ENCODE data around the gene HMCN1. TPM values are rescaled to one million over a fixed set of nuclear protein-coding genes. Genes with fewer than 3 reads are reported as not detected.

Gene HMCN1
- total and polyA plus RNA-seq, 2 donors (not counting 1 experiment from before 2014, with no cell fraction given): 6.8 to 21.0 TPM

DNA sequence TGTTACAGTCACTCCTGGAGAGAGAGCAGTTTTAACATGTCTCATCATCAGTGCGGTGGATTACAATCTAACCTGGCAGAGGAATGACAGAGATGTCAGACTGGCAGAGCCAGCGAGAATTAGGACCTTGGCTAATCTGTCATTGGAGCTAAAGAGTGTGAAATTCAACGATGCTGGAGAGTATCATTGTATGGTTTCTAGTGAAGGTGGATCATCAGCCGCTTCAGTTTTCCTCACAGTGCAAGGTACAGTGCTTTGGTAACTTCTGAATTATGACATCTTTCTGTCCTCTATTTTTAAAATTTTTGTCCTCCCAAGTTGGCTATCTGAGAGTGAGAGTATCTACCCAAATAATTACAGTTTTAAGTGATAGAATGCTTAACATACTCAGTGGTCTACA is 199.4 kb downstream of the HMCN1 start:
- no peak overlapping the region for H2AFZ ChIP-seq (ENCODE audit: low read length)
- H3K4me1 ChIP-seq (ENCODE audit: control insufficient read depth, extremely low read depth, insufficient read depth, low read length): no peaks in the 10 kb centered on the region
- H4K20me1 ChIP-seq (ENCODE audit: control insufficient read depth, extremely low read depth, insufficient read depth, low read length): no peaks in the 10 kb centered on the region
- no peaks in the 10 kb centered on the region for H3K9me3 ChIP-seq (ENCODE audit: control insufficient read depth, insufficient read depth, low read depth, low read length)
- H3K4me3 ChIP-seq (replicated peaks in 1 of 4; ENCODE audit: control extremely low read depth in 1 of 4, insufficient read depth in 1 of 4, low read depth in 3 of 4, low read length in 4 of 4): no peak overlapping the region
- H3K9ac ChIP-seq (ENCODE audit: insufficient read depth, low read length): no peak overlapping the region
- no peaks in the 10 kb centered on the region for H3K36me3 ChIP-seq (ENCODE audit: control insufficient read depth, insufficient read depth, low read length)
- H3K79me2 ChIP-seq (ENCODE audit: control insufficient read depth, insufficient read depth, low read length): no peaks in the 10 kb centered on the region
- no peak for DNase-seq (ENCODE audit: low read depth in 2 of 2)
- no peak for TF ChIP-seq EZH2 (IDR thresholded peaks at IDR 0.05; ENCODE audit: low read length, missing control alignments)
- TF ChIP-seq, protein P1, sequence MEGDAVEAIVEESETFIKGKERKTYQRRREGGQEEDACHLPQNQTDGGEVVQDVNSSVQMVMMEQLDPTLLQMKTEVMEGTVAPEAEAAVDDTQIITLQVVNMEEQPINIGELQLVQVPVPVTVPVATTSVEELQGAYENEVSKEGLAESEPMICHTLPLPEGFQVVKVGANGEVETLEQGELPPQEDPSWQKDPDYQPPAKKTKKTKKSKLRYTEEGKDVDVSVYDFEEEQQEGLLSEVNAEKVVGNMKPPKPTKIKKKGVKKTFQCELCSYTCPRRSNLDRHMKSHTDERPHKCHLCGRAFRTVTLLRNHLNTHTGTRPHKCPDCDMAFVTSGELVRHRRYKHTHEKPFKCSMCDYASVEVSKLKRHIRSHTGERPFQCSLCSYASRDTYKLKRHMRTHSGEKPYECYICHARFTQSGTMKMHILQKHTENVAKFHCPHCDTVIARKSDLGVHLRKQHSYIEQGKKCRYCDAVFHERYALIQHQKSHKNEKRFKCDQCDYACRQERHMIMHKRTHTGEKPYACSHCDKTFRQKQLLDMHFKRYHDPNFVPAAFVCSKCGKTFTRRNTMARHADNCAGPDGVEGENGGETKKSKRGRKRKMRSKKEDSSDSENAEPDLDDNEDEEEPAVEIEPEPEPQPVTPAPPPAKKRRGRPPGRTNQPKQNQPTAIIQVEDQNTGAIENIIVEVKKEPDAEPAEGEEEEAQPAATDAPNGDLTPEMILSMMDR (conservative IDR thresholded peaks at IDR 0.05 in 1 of 2, IDR thresholded peaks at IDR 0.05 in 1 of 2; ENCODE audit: low read depth in 1 of 2, low read length in 2 of 2): no peak
- no peak overlapping the region for H3K27ac ChIP-seq (ENCODE audit: insufficient read depth, low read length)
- H3K4me2 ChIP-seq (ENCODE audit: extremely low read depth, insufficient read depth, low read length): no peak overlapping the region
- H3K27me3 ChIP-seq (ENCODE audit: control insufficient read depth, insufficient read depth, low read length): no peaks in the 10 kb centered on the region

DNA sequence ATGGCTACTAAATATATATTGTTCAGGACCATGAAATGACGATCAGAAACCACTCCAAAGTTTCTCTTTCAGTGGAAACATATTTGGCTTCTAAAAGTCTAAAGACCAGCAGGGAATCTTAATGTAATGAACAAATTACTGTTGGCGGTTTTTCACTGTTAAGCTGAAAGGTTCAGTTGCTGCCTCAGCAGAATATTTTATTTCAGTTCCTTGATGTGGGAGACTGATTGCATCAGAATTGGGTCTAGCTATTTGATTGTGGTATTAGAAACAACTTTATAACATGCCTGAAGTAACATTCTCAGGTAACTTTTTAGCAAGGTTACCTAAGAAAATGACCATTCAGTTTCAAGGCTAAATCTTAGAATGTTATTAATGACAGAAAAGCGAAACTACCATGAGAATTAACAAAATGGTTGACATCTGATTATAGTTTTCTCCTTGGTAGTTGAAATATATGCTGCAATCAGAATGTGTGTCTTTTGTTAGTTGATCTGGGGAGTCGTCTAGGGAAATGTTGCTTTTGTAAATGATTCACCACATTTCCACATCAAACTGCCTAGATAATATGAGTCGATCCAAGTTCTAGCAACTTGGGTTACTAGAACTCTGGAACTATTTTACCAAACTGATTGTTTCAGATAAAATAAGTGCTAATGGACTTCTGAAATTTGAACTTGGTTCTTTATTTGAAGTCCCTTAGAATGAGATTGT is 200.4 kb downstream of the HMCN1 start:
- H3K79me2 ChIP-seq (ENCODE audit: control insufficient read depth, insufficient read depth, low read length): no peaks in the 10 kb centered on the region
- no peak overlapping the region for H3K9ac ChIP-seq (ENCODE audit: insufficient read depth, low read length)
- H4K20me1 ChIP-seq (ENCODE audit: control insufficient read depth, extremely low read depth, insufficient read depth, low read length): no peaks in the 10 kb centered on the region
- no peaks in the 10 kb centered on the region for H3K27me3 ChIP-seq (ENCODE audit: control insufficient read depth, insufficient read depth, low read length)
- H2AFZ ChIP-seq (ENCODE audit: low read length): no peak overlapping the region
- H3K36me3 ChIP-seq (ENCODE audit: control insufficient read depth, insufficient read depth, low read length): no peaks in the 10 kb centered on the region
- DNase-seq (ENCODE audit: low read depth in 2 of 2): peak; percentile 51 to 56
- TF ChIP-seq, protein P1 (conservative IDR thresholded peaks at IDR 0.05 in 1 of 2, IDR thresholded peaks at IDR 0.05 in 1 of 2; ENCODE audit: low read depth in 1 of 2, low read length in 2 of 2): no peak
- no peak for TF ChIP-seq EZH2 (IDR thresholded peaks at IDR 0.05; ENCODE audit: low read length, missing control alignments)
- H3K4me3 ChIP-seq (replicated peaks in 1 of 4; ENCODE audit: control extremely low read depth in 1 of 4, insufficient read depth in 1 of 4, low read depth in 3 of 4, low read length in 4 of 4): no peak overlapping the region
- H3K27ac ChIP-seq (ENCODE audit: insufficient read depth, low read length): no peak overlapping the region
- H3K4me1 ChIP-seq (ENCODE audit: control insufficient read depth, extremely low read depth, insufficient read depth, low read length): no peaks in the 10 kb centered on the region
- no peaks in the 10 kb centered on the region for H3K9me3 ChIP-seq (ENCODE audit: control insufficient read depth, insufficient read depth, low read depth, low read length)
- H3K4me2 ChIP-seq (ENCODE audit: extremely low read depth, insufficient read depth, low read length): no peak overlapping the region

DNA sequence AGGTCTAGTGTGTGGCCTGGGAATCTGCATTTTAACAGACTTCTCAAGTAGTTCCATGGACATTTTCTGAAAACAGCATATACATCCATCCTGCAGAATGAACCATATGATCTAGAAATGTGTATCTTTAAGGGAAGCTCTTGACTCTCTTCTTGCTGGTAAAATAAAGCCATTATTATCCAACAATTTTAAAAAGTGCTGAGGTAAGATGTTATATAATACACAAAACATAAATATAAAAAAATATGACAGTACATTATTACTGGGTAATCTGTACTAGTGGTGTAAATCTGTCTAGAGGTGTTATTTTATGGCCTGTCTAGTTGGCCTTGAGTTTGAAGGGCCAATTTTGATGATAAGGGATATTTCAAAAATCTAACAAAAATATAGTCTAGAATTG is 201.2 kb downstream of the HMCN1 start:
- Histone ChIP-seq H3K79me2 (ENCODE audit: control insufficient read depth, insufficient read depth, low read length) (no peaks in the 10 kb centered on the region), H3K4me3 (replicated peaks in 1 of 4; ENCODE audit: control extremely low read depth in 1 of 4, insufficient read depth in 1 of 4, low read depth in 3 of 4, low read length in 4 of 4) (no peak overlapping the region), H4K20me1 (ENCODE audit: control insufficient read depth, extremely low read depth, insufficient read depth, low read length) (no peaks in the 10 kb centered on the region), H3K9ac (ENCODE audit: insufficient read depth, low read length) (no peak overlapping the region), H2AFZ (ENCODE audit: low read length) (no peak overlapping the region), H3K4me1 (ENCODE audit: control insufficient read depth, extremely low read depth, insufficient read depth, low read length) (no peaks in the 10 kb centered on the region), H3K27me3 (ENCODE audit: control insufficient read depth, insufficient read depth, low read length) (no peaks in the 10 kb centered on the region), H3K9me3 (ENCODE audit: control insufficient read depth, insufficient read depth, low read depth, low read length) (no peaks in the 10 kb centered on the region), H3K4me2 (ENCODE audit: extremely low read depth, insufficient read depth, low read length) (no peak overlapping the region), H3K27ac (ENCODE audit: insufficient read depth, low read length) (no peak overlapping the region), H3K36me3 (ENCODE audit: control insufficient read depth, insufficient read depth, low read length) (no peaks in the 10 kb centered on the region)
- DNase-seq (ENCODE audit: low read depth in 2 of 2): no peak
- TF ChIP-seq, protein P1 (conservative IDR thresholded peaks at IDR 0.05 in 1 of 2, IDR thresholded peaks at IDR 0.05 in 1 of 2; ENCODE audit: low read depth in 1 of 2, low read length in 2 of 2): no peak
- no peak for TF ChIP-seq EZH2 (IDR thresholded peaks at IDR 0.05; ENCODE audit: low read length, missing control alignments)
